Activated CD4-positive, CD25-positive, alpha-beta regulatory T cell treated with anti-CD3 and anti-CD28 coated beads, Interleukin-2, amount 50 U/mL, for 24 hours (primary cell): Measurements from ENCODE around the gene ATP13A1.
"Not testable (repeated sequence)": the region's sequence is repeated elsewhere in the genome, so short reads cannot be mapped to it uniquely, and the experiment has no call there.

ENCODE experiments used
- ATAC-seq, 2 donors: fragments of 150-1000 bp; cut with Tn5 transposase; one replicate each; pipeline ENCODE4 v1.10.0; 2021; ENCODE audit warnings: mild to moderate bottlenecking in 1 of 2, moderate library complexity in 1 of 2

The ATP13A1 gene

DNA sequence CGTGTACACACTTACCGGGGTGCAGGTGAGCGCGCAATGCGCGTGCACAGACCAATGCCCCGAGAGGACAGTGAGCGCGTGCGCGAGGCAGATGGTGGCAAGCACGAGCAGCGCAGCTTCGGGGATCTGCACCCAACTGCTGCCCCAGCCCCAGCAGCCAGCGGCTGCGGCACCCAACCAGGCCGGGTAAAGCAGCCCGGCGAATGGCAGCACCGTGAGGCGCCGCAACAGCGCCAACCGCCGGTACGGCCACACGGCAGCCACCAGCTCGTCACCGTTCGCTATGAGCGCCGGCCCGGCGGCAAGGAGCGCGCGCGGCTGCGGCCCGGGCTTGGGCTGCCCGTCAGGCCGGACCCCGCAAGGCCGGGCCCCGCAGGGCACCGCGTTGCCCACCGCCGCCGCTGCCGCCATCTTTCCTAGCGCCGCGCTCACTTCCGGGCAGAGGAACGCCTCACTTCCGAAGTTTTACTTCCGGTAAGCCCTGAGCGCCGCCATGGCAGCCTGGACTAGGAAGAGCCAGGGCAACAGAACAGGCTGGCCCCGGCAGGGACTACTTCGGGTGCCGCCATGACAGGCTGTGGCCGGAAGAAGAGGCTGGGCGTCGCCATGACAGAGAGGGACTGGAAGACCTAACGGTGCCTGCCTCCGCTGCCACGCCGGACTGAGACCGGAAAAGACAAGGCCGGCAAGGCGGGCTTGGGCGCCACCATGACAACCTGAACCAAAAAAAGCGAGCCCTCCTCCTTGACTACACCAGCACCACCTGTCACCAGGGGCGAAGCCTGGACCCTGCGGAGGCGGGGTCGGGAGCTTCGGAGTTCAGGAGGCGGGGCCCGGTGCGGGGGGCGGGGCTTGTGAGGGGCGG is at the start of gene ATP13A1:
ATP13A1 (minus strand) TSS at position 421 of the 865 bp plus-strand sequence; CDS start at position 411, 10 bp downstream.
- peak; percentile 78 to 81 for ATAC-seq

- ATAC-seq = no peak
Observed at GRCh38 chr19:19711934-19712828, 48.7 kb upstream of the ATP13A1 start.

DNA sequence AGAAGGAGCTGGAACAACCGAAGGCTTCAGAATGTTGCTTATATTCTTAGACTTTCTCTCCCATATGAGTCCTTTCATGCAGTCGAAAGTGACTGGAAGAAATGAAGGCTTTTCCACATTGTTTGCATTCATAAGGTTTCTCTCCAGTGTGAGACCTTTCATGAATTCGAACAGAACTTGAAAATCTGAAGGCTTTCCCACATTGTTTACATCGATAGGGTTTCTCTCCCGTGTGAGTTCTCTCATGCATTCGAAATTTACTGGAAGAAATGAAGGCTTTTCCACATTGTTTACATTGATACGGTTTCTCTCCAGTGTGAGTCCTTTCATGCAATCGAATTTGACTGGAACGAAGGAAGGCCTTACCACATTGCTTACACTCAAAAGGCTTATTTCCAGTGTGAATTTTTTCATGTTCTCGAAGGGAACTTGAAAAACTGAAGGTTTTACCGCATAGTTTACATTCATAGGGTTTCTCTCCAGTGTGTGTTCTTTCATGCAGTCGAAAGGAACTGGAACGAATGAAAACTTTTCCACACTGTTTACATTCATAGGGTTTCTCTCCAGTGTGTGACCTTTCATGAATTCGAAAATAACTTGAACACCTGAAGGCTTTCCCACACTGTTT is 47.9 kb upstream of the ATP13A1 start:
- ATAC-seq = no peak

- ATAC-seq = no peak
Observed at GRCh38 chr19:19710506-19710905, 47.0 kb upstream of the ATP13A1 start.

DNA sequence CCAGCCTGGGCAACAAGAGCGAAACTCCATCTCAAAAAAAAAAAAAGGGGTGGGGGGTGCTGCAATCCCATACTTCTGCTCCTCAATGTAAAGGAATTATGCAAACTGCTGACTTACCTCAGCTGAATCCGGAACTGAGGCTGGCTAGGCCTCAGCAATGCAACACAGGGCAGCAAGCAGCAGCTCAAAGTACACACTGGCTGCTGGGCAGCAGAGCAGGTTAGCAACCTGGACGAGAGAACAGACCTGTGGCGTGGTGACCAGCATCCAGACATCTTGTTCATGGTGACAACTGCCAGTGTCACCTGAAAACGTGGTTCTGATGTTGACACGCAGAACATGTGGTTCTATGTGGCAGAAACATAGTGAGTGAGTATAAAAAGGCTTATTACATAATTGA is 41.4 kb upstream of the ATP13A1 start:
- no peak for ATAC-seq

GRCh38 chr19:19700493-19700892 is 37.0 kb upstream of the ATP13A1 start:
- ATAC-seq = not testable (repeated sequence)

- no peak for ATAC-seq
Observed at GRCh38 chr19:19697589-19697988, 34.1 kb upstream of the ATP13A1 start.

- no peak for ATAC-seq
Observed at GRCh38 chr19:19696386-19696785, 32.9 kb upstream of the ATP13A1 start.

- no peak for ATAC-seq
Observed at GRCh38 chr19:19691683-19692082, 28.2 kb upstream of the ATP13A1 start.

GRCh38 chr19:19689023-19689422 is 25.5 kb upstream of the ATP13A1 start:
- ATAC-seq = not testable (repeated sequence)

GRCh38 chr19:19687090-19687489 is 23.6 kb upstream of the ATP13A1 start:
- no peak for ATAC-seq

DNA sequence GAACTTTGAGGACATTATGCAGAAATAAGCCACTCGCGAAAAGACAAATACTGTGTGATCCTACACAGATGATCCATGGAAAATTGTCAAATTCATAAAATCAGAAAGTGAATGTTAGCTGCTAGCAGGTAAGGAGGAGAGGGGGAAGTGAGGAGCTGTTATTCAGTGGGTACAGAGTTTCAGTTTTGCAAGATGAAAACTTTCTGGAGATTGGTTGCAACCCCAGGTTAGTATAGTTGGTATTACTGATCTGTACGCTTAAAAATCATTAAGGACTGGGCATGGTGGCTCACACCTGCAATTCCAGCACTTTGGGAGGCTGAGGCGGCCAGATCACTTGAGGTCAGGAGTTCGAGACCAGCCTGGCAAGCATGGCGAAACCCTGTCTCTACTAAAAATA is 23.1 kb upstream of the ATP13A1 start:
- ATAC-seq = no peak

DNA sequence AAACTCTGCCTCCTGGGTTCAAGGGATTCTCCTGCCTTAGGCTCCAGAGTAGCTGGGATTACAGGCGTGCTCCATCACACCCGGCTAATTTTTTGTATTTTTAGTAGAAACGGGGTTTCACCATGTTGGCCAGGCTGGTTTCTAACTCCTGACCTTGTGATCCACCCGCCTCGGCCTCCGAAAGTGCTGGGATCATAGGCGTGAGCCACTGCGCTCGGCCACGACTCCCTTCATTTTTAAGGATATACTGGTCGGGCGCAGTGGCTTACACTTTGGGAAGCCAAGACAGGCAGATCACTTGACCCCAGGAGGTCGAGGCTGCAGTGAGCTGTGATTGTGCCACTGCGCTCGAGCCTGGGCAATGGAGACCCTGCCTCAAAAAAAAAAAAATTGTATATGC is 22.6 kb upstream of the ATP13A1 start:
- not testable (repeated sequence) for ATAC-seq

DNA sequence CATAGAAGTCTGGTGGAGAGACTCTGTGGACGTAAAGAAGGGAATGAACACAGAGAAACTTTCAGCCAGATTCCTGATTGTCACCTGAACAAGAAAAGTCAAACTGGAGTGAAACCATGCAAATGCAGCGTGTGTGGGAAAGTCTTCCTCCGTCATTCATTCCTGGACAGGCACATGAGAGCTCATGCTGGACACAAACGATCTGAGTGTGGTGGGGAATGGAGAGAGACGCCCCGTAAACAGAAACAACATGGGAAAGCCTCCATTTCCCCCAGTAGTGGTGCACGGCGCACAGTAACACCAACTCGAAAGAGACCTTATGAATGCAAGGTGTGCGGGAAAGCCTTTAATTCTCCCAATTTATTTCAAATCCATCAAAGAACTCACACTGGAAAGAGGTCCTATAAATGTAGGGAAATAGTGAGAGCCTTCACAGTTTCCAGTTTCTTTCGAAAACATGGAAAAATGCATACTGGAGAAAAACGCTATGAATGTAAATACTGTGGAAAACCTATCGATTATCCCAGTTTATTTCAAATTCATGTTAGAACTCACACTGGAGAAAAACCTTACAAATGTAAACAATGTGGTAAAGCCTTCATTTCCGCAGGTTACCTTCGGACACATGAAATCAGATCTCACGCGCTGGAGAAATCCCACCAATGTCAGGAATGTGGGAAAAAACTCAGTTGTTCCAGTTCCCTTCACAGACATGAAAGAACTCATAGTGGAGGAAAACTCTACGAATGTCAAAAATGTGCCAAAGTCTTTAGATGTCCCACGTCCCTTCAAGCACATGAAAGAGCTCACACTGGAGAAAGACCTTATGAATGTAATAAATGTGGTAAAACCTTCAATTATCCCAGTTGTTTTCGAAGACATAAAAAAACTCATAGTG is 15.9 kb upstream of the ATP13A1 start:
- ATAC-seq = no peak

GRCh38 chr19:19677579-19677978 is 14.1 kb upstream of the ATP13A1 start:
- no peak for ATAC-seq

GRCh38 chr19:19674315-19674714 is 10.8 kb upstream of the ATP13A1 start:
- ATAC-seq = no peak

DNA sequence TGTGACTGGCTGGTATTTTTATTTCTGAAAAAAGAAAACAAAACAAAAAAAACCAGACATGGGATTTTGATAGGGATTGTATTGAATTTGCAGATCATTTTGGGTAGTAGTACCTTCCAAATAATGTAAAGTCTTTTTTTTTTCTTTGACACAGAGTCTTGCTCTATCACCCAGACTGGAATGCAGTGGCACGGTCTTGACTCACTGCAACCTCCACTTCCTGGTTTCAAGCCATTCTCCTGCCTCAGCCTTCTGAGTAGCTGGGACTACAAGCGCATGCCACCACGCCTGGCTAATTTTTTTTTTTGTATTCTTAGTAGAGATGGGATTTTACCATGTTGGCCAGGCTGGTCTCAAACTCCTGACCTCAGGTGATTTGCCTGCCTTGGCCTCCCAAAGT is 9.3 kb upstream of the ATP13A1 start:
- no peak for ATAC-seq

GRCh38 chr19:19670070-19670551 is 6.6 kb upstream of the ATP13A1 start:
- ATAC-seq = no peak

- ATAC-seq = peak; percentile 73 to 77
Observed at GRCh38 chr19:19668230-19669012, 4.9 kb upstream of the ATP13A1 start, which contains the start of gene ZNF101. Gene ZNF101, plus strand, starts transcription at chr19:19668839. Its CDS starts 125 bp downstream, at chr19:19668964.

GRCh38 chr19:19665420-19665948 is 2.0 kb upstream of the ATP13A1 start:
- not testable (repeated sequence) for ATAC-seq

DNA sequence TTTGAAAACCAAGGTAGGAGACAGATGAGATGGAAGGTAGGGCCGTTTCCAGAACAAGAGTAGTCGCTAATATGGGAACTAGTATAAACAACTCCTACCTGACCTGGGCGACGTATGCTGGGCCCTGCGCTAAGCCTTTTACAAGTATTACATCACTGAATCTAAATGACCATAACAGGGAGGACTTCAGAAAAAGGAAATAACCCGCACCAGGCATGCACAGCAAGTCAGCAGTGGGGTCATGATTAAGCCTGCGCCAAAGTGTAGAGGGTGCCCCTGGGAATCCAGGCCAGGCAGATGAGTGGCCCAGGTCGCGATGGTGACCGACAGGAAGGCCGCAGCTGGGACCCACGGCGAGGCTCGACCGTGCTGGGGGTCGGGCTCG is 613 bp downstream of the ATP13A1 start:
- ATAC-seq = peak in 1 of 2 donors; percentile 1
